Fibroblast of peridontal ligament (primary cell): ENCODE results near the gene RNF20.
"Not testable (repeated sequence)": the region's sequence is repeated elsewhere in the genome, so short reads cannot be mapped to it uniquely, and the experiment has no call there.

Experiments
- DNase-seq: peaks from one replicate; pipeline ENCODE4 v3.0.0-alpha.2; 2010; ENCODE audit errors: extremely low read depth

The RNF20 gene, protein sequence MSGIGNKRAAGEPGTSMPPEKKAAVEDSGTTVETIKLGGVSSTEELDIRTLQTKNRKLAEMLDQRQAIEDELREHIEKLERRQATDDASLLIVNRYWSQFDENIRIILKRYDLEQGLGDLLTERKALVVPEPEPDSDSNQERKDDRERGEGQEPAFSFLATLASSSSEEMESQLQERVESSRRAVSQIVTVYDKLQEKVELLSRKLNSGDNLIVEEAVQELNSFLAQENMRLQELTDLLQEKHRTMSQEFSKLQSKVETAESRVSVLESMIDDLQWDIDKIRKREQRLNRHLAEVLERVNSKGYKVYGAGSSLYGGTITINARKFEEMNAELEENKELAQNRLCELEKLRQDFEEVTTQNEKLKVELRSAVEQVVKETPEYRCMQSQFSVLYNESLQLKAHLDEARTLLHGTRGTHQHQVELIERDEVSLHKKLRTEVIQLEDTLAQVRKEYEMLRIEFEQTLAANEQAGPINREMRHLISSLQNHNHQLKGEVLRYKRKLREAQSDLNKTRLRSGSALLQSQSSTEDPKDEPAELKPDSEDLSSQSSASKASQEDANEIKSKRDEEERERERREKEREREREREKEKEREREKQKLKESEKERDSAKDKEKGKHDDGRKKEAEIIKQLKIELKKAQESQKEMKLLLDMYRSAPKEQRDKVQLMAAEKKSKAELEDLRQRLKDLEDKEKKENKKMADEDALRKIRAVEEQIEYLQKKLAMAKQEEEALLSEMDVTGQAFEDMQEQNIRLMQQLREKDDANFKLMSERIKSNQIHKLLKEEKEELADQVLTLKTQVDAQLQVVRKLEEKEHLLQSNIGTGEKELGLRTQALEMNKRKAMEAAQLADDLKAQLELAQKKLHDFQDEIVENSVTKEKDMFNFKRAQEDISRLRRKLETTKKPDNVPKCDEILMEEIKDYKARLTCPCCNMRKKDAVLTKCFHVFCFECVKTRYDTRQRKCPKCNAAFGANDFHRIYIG

DNA sequence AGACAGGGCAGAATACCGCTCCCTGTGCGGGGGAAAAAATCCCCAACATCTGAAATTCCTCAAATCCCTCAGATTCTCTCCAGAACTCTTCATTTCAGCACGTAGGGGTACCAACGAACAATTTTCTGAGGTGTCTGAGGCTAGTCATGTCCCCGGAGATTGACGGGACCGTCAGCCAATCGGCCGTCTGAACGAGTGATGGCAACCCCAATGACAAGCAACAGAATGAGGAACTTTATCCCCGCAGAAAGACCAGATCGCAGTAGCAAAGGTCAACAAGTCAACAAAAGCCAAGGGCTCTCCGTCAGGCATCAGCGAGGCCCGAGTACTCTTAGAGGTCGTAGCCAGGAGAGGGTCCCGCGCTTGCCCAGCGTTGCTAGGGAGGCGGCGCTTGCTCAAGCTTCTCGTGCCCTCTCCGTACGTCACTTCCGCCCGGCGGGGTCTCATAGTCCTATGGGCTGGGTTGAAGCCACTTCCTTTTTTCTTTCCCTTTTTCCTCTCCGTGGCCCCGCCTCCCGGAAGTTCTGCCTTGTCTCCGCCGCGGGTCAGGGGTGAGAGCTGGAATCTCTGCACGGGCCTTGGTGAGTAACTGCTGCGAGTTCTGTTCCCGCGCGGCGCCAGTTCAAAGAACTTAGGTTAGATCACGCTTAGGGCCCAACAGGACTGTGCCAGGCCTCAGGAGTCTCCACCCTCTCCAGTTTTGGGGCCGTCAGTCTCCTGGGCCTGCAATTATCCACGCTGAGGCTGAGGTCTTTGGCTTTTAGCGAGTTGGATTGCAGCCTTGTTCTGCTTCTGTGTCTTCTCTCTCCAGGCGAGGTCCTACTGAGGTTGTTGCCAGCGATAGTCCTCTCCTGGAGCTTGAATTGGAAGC, at the start of gene RNF20:
TSS of gene RNF20 (plus strand) at position 520 of the 871 bp plus-strand sequence. CDS start 1,571 bp downstream, outside the sequence.
- peak; percentile 99 for DNase-seq

- DNase-seq = no peak
Observed at GRCh38 chr9:101484046-101484445, 49.6 kb upstream of the RNF20 start.

DNA sequence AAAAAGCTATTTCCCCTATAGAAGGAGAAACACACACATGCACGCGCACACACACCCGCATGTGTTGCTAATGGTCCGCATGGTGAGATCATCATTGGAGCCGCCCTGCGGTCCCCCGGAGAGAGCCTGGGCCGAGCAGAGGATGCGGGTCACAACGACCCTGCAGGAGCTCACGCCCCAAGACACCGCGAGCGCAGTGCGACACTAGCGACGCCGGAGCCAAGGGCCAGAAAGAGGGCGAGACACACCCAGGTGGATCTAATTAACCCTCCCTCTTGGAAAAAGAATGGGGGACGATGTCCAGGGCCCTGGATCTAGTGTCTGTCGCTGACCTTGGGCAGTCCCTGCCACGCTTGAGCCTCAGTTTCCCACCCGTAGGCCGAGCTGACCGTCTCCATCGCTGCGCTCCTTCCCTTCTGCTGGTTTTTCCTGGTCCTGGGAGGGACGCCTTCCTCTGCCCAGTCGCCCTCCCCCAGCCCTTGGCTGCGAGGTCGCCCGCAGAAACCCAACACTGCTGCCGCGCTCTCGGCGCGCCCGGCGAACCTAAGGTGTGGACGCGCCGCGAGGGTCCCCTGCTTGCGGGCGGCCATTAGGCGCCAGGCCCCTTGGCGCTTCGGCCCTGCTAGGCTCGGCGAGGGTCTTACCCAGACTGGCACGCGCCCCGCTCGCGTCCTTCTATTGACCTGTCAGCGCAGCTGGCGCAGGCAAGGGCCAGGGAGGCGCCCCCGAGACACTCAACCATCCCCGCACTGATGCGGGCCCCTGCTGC, 47.5 kb upstream of the RNF20 start:
- peak; percentile 35 for DNase-seq

DNA sequence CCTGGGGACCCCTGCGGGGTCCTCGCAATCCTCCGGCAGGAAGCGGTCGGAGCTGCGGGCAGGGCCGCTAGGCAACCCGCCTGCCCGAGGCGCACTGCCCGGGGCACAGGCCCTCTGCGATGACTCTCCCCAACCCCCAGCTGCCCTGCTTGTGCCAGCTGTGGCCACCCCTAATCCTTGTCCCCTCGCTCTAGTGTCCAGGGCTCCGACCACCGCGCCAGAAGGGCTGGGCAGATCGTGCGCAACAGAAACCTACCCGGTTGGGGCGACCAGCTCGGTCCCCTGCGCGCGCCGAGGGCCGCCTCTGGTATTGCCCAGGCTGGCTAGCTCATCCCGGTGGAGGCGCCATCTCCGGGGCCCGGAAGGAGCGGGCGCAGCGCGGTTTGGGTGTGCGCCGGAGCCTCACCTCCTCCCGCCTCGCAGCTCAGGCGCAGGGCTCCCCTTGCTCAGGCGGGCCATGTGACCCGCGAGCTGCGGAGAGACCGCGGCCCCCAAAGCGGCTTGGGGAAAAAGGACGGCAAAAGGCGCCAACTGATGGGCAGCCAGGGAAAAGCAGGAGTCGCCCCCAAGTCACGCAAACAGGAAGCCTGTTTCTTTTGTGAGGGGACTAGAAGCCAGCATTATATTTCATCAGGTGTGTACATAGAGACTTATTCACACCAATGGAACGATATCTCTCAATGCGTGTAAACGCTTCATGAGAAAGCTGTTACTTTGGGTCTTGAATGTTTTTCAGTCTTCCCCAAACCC, 46.8 kb upstream of the RNF20 start:
- peak; percentile 54 for DNase-seq

DNA sequence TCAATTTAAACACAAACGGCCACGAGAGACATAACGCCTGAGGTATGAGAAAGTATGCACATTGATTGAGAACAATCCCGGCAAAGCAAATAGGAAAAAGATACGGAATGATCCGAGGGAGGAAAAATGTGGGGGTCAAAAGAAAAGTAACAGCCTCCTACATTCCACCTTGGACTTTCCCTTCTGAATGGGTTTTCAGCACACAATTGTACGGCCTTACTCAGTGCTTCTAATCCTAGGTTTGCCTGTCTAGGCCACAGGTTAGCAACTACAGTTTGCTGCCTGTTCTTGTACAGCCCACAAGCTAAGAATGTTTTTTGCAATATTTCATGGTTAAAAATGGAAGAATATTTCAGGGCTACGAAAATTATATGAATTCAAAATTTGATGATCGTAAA, 46.2 kb upstream of the RNF20 start:
- no peak for DNase-seq

GRCh38 chr9:101495810-101496209, 37.8 kb upstream of the RNF20 start:
- peak; percentile 73 for DNase-seq

GRCh38 chr9:101498323-101498722, 35.3 kb upstream of the RNF20 start:
- peak; percentile 35 for DNase-seq

- DNase-seq = no peak
Observed at GRCh38 chr9:101504188-101504587, 29.5 kb upstream of the RNF20 start.

- DNase-seq = no peak
Observed at GRCh38 chr9:101508211-101508610, 25.4 kb upstream of the RNF20 start.

- DNase-seq = no peak
Observed at GRCh38 chr9:101509572-101509971, 24.1 kb upstream of the RNF20 start.

GRCh38 chr9:101510459-101510858, 23.2 kb upstream of the RNF20 start:
- DNase-seq = no peak

- no peak for DNase-seq
Observed at GRCh38 chr9:101511009-101511408, 22.6 kb upstream of the RNF20 start.

GRCh38 chr9:101512116-101512515, 21.5 kb upstream of the RNF20 start:
- DNase-seq = peak; percentile 20

GRCh38 chr9:101513351-101513750, 20.3 kb upstream of the RNF20 start:
- DNase-seq = no peak

GRCh38 chr9:101514071-101514470, 19.6 kb upstream of the RNF20 start:
- DNase-seq = peak; percentile 64

GRCh38 chr9:101516655-101517054, 17.0 kb upstream of the RNF20 start:
- no peak for DNase-seq

- DNase-seq = not testable (repeated sequence)
Observed at GRCh38 chr9:101518489-101518888, 15.2 kb upstream of the RNF20 start.

DNA sequence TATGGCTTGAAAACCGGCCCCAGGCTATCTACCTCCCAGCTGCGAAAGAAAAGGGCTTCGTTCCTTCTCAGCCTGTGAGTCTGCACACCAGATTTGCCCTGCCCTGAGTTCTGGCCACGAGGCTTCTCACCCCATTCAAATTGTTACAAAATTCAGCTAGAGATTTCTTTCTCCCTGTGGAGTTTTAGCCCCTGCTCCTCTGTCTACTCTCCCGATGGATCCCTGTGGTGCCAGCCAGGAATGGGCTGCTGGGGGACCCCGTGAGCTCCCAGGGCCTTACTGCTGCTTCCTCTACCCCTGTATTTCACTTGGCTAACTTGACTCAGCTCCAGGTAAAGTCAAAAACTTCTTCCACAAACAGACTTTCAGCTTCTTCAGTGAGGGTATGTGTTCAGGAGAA, 9.3 kb upstream of the RNF20 start:
- DNase-seq = no peak

- no peak for DNase-seq
Observed at GRCh38 chr9:101527066-101527465, 6.6 kb upstream of the RNF20 start.

- DNase-seq = no peak
Observed at GRCh38 chr9:101528015-101528414, 5.6 kb upstream of the RNF20 start.
